Fibroblast of lung (primary cell): ENCODE data around the gene MUC3A.

Source experiments
- EZH2 ChIP-seq: IDR thresholded peaks from 2 replicates; pipeline ENCODE4 v1.5.1; 2012; ENCODE audit warnings: low read length, control low read depth, mild to moderate bottlenecking; ENCODE audit errors: missing control alignments
- TF ChIP-seq, protein P1 (sequence below), 2 donors: IDR thresholded peaks in 1 of 2; conservative IDR thresholded peaks in 1 of 2; 1 replicate in 1 of 2; 2 replicates in 1 of 2; pipeline ENCODE4 v1.5.1; 2011 to 2012; ENCODE audit warnings: low read length in 2 of 2, control low read depth in 1 of 2, inconsistent platforms in 1 of 2, low read depth in 1 of 2, mild to moderate bottlenecking in 1 of 2

DNA sequence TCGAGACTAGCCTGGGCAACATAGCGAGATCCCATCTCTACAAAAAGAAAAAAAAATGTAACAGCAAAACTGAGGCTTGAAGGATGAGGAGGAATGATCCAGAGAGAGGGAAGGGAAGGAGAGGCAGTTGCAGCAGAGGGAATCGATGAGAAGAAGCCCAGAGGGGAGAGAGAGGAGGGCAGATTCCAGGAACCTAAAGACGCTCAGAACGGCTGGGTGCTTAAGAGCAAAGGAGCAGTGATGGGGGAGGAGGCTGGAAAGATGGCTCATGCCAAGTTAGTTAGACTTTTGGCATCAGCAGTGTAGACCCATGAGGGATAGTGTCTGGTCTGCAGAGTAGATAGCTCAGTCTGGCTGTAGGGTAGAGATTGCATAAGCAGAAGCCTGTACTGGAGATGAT is 60.3 kb downstream of the MUC3A start:
- TF ChIP-seq EZH2: no peak
- TF ChIP-seq, protein P1, sequence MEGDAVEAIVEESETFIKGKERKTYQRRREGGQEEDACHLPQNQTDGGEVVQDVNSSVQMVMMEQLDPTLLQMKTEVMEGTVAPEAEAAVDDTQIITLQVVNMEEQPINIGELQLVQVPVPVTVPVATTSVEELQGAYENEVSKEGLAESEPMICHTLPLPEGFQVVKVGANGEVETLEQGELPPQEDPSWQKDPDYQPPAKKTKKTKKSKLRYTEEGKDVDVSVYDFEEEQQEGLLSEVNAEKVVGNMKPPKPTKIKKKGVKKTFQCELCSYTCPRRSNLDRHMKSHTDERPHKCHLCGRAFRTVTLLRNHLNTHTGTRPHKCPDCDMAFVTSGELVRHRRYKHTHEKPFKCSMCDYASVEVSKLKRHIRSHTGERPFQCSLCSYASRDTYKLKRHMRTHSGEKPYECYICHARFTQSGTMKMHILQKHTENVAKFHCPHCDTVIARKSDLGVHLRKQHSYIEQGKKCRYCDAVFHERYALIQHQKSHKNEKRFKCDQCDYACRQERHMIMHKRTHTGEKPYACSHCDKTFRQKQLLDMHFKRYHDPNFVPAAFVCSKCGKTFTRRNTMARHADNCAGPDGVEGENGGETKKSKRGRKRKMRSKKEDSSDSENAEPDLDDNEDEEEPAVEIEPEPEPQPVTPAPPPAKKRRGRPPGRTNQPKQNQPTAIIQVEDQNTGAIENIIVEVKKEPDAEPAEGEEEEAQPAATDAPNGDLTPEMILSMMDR (conservative IDR thresholded peaks at IDR 0.05 in 1 of 2, IDR thresholded peaks at IDR 0.05 in 1 of 2; ENCODE audit: low read depth in 1 of 2, low read length in 2 of 2): no peak
